Erythroblast (primary cell): ENCODE results near the gene MTCH2.

Experiments
- GATA1 ChIP-seq: IDR thresholded peaks from 2 replicates; pipeline ENCODE4 v1.6.1; 2011; ENCODE audit warnings: low read depth, mild to moderate bottlenecking, control low read depth, low read length, moderate library complexity
- POLR2A ChIP-seq: IDR thresholded peaks from 2 replicates; pipeline ENCODE4 v1.6.1; 2011; ENCODE audit warnings: mild to moderate bottlenecking, low read length

GRCh38 chr11:47688991-47689390 lies 46.6 kb upstream of the MTCH2 start:
- TF ChIP-seq POLR2A (no peak), GATA1 (no peak)
